Duodenal mucosa (tissue), 2 donors: ENCODE measurements around the gene NUDT9.
"Not testable (repeated sequence)": the region's sequence is repeated elsewhere in the genome, so short reads cannot be mapped to it uniquely, and the experiment has no call there.

Experiments
- H3K27ac ChIP-seq: one replicate; pipeline ENCODE4 v1.7.0; 2013; ENCODE audit warnings: low read depth, low read length
- H3K27me3 ChIP-seq, 2 donors: one replicate each; pipeline ENCODE4 v1.7.0; 2013; ENCODE audit warnings: low read length in 2 of 2, control low read depth in 1 of 2; ENCODE audit not compliant: insufficient read depth in 2 of 2, control insufficient read depth in 1 of 2
- H3K36me3 ChIP-seq, 2 donors: one replicate each; pipeline ENCODE4 v1.7.0; 2013; ENCODE audit warnings: low read length in 2 of 2, control low read depth in 1 of 2; ENCODE audit not compliant: insufficient read depth in 2 of 2, control insufficient read depth in 1 of 2
- H3K4me1 ChIP-seq, 2 donors: one replicate each; pipeline ENCODE4 v1.7.0; 2013; ENCODE audit warnings: low read length in 2 of 2, control low read depth in 1 of 2; ENCODE audit not compliant: insufficient read depth in 2 of 2, control insufficient read depth in 1 of 2
- H3K4me3 ChIP-seq, 2 donors: one replicate each; pipeline ENCODE4 v1.7.0; 2013; ENCODE audit warnings: low read length in 2 of 2, low read depth in 1 of 2
- H3K9ac ChIP-seq, 2 donors: one replicate each; pipeline ENCODE4 v1.7.0; 2013; ENCODE audit warnings: low read length in 2 of 2, low read depth in 1 of 2
- H3K9me3 ChIP-seq, 2 donors: one replicate each; pipeline ENCODE4 v1.7.0; 2013; ENCODE audit warnings: low read length in 2 of 2, control low read depth in 1 of 2; ENCODE audit not compliant: control insufficient read depth in 1 of 2

Gene NUDT9

GRCh38 chr4:87422104-87423052 is at the start of gene NUDT9:
TSS of gene NUDT9 (plus strand) at chr4:87422573. CDS start at chr4:87422906, 333 bp downstream.
- Histone ChIP-seq H3K27ac (peak within 1 kb of the TSS; percentile 89), H3K4me1 (peaks cover 33 to 34% of the 10 kb centered on the region in 2 donors), H3K9me3 (no peaks in the 10 kb centered on the region), H3K4me3 (peak within 1 kb of the TSS; percentile 84 to 94), H3K9ac (peak within 1 kb of the TSS; percentile 59 to 81), H3K27me3 (no peaks in the 10 kb centered on the region), H3K36me3 (no peaks in the 10 kb centered on the region)

- H3K36me3 ChIP-seq: peaks cover 29 to 35% of the 10 kb centered on the region in 2 donors
- peaks cover 0 to 5% of the 10 kb centered on the region in 2 donors for H3K4me1 ChIP-seq
- no peak overlapping the region for H3K9ac ChIP-seq
- H3K9me3 ChIP-seq: no peaks in the 10 kb centered on the region
- no peak overlapping the region for H3K27ac ChIP-seq
- no peak overlapping the region for H3K4me3 ChIP-seq
- H3K27me3 ChIP-seq: no peaks in the 10 kb centered on the region
Observed at GRCh38 chr4:87375719-87376291, 46.6 kb upstream of the NUDT9 start.

- Histone ChIP-seq H3K4me3 (no peak overlapping the region), H3K27me3 (no peaks in the 10 kb centered on the region), H3K9ac (no peak overlapping the region), H3K9me3 (no peaks in the 10 kb centered on the region), H3K4me1 (peaks cover 4 to 9% of the 10 kb centered on the region in 2 donors), H3K36me3 (peaks cover 16 to 34% of the 10 kb centered on the region in 2 donors), H3K27ac (no peak overlapping the region)
Observed at GRCh38 chr4:87377816-87378215, 44.6 kb upstream of the NUDT9 start.

- Histone ChIP-seq H3K27ac (no peak overlapping the region), H3K9ac (no peak overlapping the region), H3K4me1 (peaks cover 15 to 22% of the 10 kb centered on the region in 2 donors), H3K9me3 (no peaks in the 10 kb centered on the region), H3K27me3 (no peaks in the 10 kb centered on the region), H3K4me3 (no peak overlapping the region), H3K36me3 (peaks cover 7 to 19% of the 10 kb centered on the region in 2 donors)
Observed at GRCh38 chr4:87382116-87382515, 40.3 kb upstream of the NUDT9 start.

GRCh38 chr4:87382931-87383330 is 39.4 kb upstream of the NUDT9 start:
- H3K9me3 ChIP-seq: no peaks in the 10 kb centered on the region
- peak overlapping the region in 1 of 2 donors; percentile 45 for H3K4me3 ChIP-seq
- peaks cover 21 to 22% of the 10 kb centered on the region in 2 donors for H3K4me1 ChIP-seq
- no peak overlapping the region for H3K9ac ChIP-seq
- H3K36me3 ChIP-seq: peaks cover 5 to 19% of the 10 kb centered on the region in 2 donors
- no peak overlapping the region for H3K27ac ChIP-seq
- H3K27me3 ChIP-seq: no peaks in the 10 kb centered on the region

- Histone ChIP-seq H3K36me3 (peaks cover 3 to 19% of the 10 kb centered on the region in 2 donors), H3K4me1 (peaks cover 22 to 28% of the 10 kb centered on the region in 2 donors), H3K4me3 (peak overlapping the region in 1 of 2 donors; percentile 33)
- not testable (repeated sequence) for H3K27ac ChIP-seq, H3K9me3 ChIP-seq, H3K27me3 ChIP-seq, H3K9ac ChIP-seq
Observed at GRCh38 chr4:87384466-87385132, 37.8 kb upstream of the NUDT9 start.

GRCh38 chr4:87387237-87387636 is 35.1 kb upstream of the NUDT9 start:
- Histone ChIP-seq H3K9me3 (no peaks in the 10 kb centered on the region), H3K4me3 (peak overlapping the region; percentile 62 to 86), H3K9ac (peak overlapping the region in 1 of 2 donors; percentile 52), H3K27ac (no peak overlapping the region), H3K4me1 (peaks cover 28% of the 10 kb centered on the region in 2 donors), H3K36me3 (peaks cover 0 to 3% of the 10 kb centered on the region in 2 donors), H3K27me3 (no peaks in the 10 kb centered on the region)

- Histone ChIP-seq H3K4me3 (peak overlapping the region; percentile 70 to 86), H3K27ac (no peak overlapping the region), H3K9me3 (no peaks in the 10 kb centered on the region), H3K27me3 (no peaks in the 10 kb centered on the region), H3K36me3 (no peaks in the 10 kb centered on the region), H3K9ac (peak overlapping the region; percentile 18 to 67), H3K4me1 (peaks cover 14 to 16% of the 10 kb centered on the region in 2 donors)
Observed at GRCh38 chr4:87388901-87389300, 33.5 kb upstream of the NUDT9 start.

- H3K36me3 ChIP-seq, H3K9me3 ChIP-seq, H3K27ac ChIP-seq, H3K27me3 ChIP-seq: not testable (repeated sequence)
- Histone ChIP-seq H3K4me3 (peak overlapping the region; percentile 86 to 92), H3K9ac (peak overlapping the region; percentile 71 to 80), H3K4me1 (peaks cover 14 to 16% of the 10 kb centered on the region in 2 donors)
Observed at GRCh38 chr4:87390055-87390454, 32.3 kb upstream of the NUDT9 start.

GRCh38 chr4:87390551-87390890 is 31.9 kb upstream of the NUDT9 start:
- no peaks in the 10 kb centered on the region for H3K36me3 ChIP-seq
- H3K9ac ChIP-seq: peak overlapping the region; percentile 71 to 80
- peak overlapping the region; percentile 70 for H3K27ac ChIP-seq
- H3K9me3 ChIP-seq: no peaks in the 10 kb centered on the region
- peak overlapping the region; percentile 86 to 92 for H3K4me3 ChIP-seq
- peaks cover 14 to 16% of the 10 kb centered on the region in 2 donors for H3K4me1 ChIP-seq
- no peaks in the 10 kb centered on the region for H3K27me3 ChIP-seq
